ENCODE results near the gene BTBD7. TPM values are rescaled to one million over a fixed set of nuclear protein-coding genes. Genes with fewer than 3 reads are reported as not detected.
A peak's percentile ranks its signal among the peaks of the same experiment; 100 is the strongest.

Gene BTBD7
- total RNA-seq, 1 donor from 2014 or later = 65.5 TPM

- peak overlapping the region; percentile 37 for H3K27ac Mint-ChIP-seq
- no peaks in the 10 kb centered on the region for H3K27me3 Mint-ChIP-seq
- no peak for DNase-seq (ENCODE audit: low spot score, unreplicated experiment)
- TF ChIP-seq, protein P1, sequence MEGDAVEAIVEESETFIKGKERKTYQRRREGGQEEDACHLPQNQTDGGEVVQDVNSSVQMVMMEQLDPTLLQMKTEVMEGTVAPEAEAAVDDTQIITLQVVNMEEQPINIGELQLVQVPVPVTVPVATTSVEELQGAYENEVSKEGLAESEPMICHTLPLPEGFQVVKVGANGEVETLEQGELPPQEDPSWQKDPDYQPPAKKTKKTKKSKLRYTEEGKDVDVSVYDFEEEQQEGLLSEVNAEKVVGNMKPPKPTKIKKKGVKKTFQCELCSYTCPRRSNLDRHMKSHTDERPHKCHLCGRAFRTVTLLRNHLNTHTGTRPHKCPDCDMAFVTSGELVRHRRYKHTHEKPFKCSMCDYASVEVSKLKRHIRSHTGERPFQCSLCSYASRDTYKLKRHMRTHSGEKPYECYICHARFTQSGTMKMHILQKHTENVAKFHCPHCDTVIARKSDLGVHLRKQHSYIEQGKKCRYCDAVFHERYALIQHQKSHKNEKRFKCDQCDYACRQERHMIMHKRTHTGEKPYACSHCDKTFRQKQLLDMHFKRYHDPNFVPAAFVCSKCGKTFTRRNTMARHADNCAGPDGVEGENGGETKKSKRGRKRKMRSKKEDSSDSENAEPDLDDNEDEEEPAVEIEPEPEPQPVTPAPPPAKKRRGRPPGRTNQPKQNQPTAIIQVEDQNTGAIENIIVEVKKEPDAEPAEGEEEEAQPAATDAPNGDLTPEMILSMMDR (IDR thresholded peaks at IDR 0.05; ENCODE audit: unreplicated experiment) = no peak
- H3K9me3 Mint-ChIP-seq (ENCODE audit: low read depth) = peaks cover 4% of the 10 kb centered on the region
- H3K4me1 Mint-ChIP-seq (ENCODE audit: low read depth) = peaks cover 9% of the 10 kb centered on the region
- peaks cover 7% of the 10 kb centered on the region for H3K36me3 Mint-ChIP-seq (ENCODE audit: insufficient read depth)
- no peak overlapping the region for H3K4me3 Mint-ChIP-seq (ENCODE audit: low read depth)
Observed at GRCh38 chr14:93317875-93318807, 14.7 kb downstream of the BTBD7 start.

- no peaks in the 10 kb centered on the region for H3K27me3 Mint-ChIP-seq
- no peak overlapping the region for H3K4me3 Mint-ChIP-seq (ENCODE audit: low read depth)
- no peak for DNase-seq (ENCODE audit: low spot score, unreplicated experiment)
- H3K4me1 Mint-ChIP-seq (ENCODE audit: low read depth) = peaks cover 9% of the 10 kb centered on the region
- H3K9me3 Mint-ChIP-seq (ENCODE audit: low read depth) = peaks cover 4% of the 10 kb centered on the region
- TF ChIP-seq, protein P1 (IDR thresholded peaks at IDR 0.05; ENCODE audit: unreplicated experiment) = no peak
- H3K36me3 Mint-ChIP-seq (ENCODE audit: insufficient read depth) = peaks cover 7% of the 10 kb centered on the region
- no peak overlapping the region for H3K27ac Mint-ChIP-seq
Observed at GRCh38 chr14:93317210-93317874, 15.5 kb downstream of the BTBD7 start.

GRCh38 chr14:93316716-93317115 lies 16.1 kb downstream of the BTBD7 start:
- H3K4me1 Mint-ChIP-seq (ENCODE audit: low read depth) = peaks cover 9% of the 10 kb centered on the region
- H3K27me3 Mint-ChIP-seq = no peaks in the 10 kb centered on the region
- H3K9me3 Mint-ChIP-seq (ENCODE audit: low read depth) = peaks cover 4% of the 10 kb centered on the region
- H3K4me3 Mint-ChIP-seq (ENCODE audit: low read depth) = no peak overlapping the region
- no peak overlapping the region for H3K27ac Mint-ChIP-seq
- TF ChIP-seq, protein P1 (IDR thresholded peaks at IDR 0.05; ENCODE audit: unreplicated experiment) = no peak
- H3K36me3 Mint-ChIP-seq (ENCODE audit: insufficient read depth) = peaks cover 6% of the 10 kb centered on the region
- no peak for DNase-seq (ENCODE audit: low spot score, unreplicated experiment)

DNA sequence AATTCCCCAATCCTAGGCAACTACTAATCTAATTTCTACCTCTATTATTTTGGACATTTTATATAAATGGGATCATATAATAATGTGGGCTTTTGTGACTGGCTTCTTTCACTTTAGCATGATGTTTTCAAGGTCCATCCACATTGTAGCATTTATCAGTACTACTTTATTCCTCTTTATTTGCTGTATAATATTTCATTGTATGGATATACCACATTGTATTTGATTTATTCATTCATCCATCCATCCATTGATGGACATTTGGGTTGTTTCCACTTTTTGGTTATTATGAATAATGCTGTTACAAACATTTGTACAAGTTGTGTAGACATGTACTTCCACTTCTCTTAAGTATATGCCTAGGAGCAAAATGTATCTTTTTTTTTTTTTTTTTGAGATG lies 17.3 kb downstream of the BTBD7 start:
- Mint-ChIP-seq H3K9me3 (ENCODE audit: low read depth) (peaks cover 4% of the 10 kb centered on the region), H3K4me3 (ENCODE audit: low read depth) (no peak overlapping the region), H3K27me3 (no peaks in the 10 kb centered on the region), H3K4me1 (ENCODE audit: low read depth) (peaks cover 8% of the 10 kb centered on the region), H3K27ac (no peak overlapping the region), H3K36me3 (ENCODE audit: insufficient read depth) (peaks cover 4% of the 10 kb centered on the region)
- TF ChIP-seq, protein P1 (IDR thresholded peaks at IDR 0.05; ENCODE audit: unreplicated experiment) = no peak
- DNase-seq (ENCODE audit: low spot score, unreplicated experiment) = no peak

- no peak overlapping the region for H3K4me3 Mint-ChIP-seq (ENCODE audit: low read depth)
- TF ChIP-seq, protein P1 (IDR thresholded peaks at IDR 0.05; ENCODE audit: unreplicated experiment) = no peak
- H3K9me3 Mint-ChIP-seq (ENCODE audit: low read depth) = no peaks in the 10 kb centered on the region
- no peak for DNase-seq (ENCODE audit: low spot score, unreplicated experiment)
- H3K27me3 Mint-ChIP-seq = no peaks in the 10 kb centered on the region
- H3K27ac Mint-ChIP-seq = no peak overlapping the region
- H3K4me1 Mint-ChIP-seq (ENCODE audit: low read depth) = peaks cover 6% of the 10 kb centered on the region
- no peaks in the 10 kb centered on the region for H3K36me3 Mint-ChIP-seq (ENCODE audit: insufficient read depth)
Observed at GRCh38 chr14:93311082-93311481, 21.8 kb downstream of the BTBD7 start.
